Measurements from ENCODE around the gene PPM1F.
"Not testable (repeated sequence)": the region's sequence is repeated elsewhere in the genome, so short reads cannot be mapped to it uniquely, and the experiment has no call there.

Gene PPM1F

DNA sequence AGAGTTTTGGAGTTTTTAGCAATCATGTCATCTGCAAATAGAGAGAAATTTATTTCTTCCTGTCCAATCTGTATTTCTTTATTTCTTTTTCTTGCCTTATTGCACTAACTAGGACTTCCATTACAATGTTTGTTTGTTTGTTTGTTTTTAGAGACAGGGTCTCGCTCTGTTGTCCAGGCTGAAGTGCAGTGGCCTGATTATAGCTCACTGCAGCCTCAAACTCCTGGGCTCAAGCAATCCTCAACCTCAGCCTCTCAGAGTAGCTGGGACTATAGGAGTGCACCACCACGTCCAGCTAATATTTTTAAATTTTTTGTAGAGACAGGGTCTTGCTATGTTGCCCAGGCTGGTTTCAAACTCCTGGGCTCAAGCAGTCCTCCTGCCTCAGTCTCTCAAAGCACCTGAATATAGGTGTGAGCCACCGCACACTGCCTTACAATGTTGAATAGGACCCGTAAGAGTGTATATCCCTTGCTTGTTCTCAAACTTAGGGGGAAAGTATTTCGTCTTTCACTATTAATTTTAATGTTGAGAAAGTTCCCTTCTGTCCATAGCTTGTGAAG, 55.6 kb downstream of the PPM1F start:
- DNase-seq (ENCODE audit: low read depth) = no peak
- H3K4me3 ChIP-seq (ENCODE audit: low read depth, low read length) = no peak overlapping the region
- TF ChIP-seq, protein P1, sequence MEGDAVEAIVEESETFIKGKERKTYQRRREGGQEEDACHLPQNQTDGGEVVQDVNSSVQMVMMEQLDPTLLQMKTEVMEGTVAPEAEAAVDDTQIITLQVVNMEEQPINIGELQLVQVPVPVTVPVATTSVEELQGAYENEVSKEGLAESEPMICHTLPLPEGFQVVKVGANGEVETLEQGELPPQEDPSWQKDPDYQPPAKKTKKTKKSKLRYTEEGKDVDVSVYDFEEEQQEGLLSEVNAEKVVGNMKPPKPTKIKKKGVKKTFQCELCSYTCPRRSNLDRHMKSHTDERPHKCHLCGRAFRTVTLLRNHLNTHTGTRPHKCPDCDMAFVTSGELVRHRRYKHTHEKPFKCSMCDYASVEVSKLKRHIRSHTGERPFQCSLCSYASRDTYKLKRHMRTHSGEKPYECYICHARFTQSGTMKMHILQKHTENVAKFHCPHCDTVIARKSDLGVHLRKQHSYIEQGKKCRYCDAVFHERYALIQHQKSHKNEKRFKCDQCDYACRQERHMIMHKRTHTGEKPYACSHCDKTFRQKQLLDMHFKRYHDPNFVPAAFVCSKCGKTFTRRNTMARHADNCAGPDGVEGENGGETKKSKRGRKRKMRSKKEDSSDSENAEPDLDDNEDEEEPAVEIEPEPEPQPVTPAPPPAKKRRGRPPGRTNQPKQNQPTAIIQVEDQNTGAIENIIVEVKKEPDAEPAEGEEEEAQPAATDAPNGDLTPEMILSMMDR (conservative IDR thresholded peaks at IDR 0.05; ENCODE audit: low read depth, low read length) = no peak

DNA sequence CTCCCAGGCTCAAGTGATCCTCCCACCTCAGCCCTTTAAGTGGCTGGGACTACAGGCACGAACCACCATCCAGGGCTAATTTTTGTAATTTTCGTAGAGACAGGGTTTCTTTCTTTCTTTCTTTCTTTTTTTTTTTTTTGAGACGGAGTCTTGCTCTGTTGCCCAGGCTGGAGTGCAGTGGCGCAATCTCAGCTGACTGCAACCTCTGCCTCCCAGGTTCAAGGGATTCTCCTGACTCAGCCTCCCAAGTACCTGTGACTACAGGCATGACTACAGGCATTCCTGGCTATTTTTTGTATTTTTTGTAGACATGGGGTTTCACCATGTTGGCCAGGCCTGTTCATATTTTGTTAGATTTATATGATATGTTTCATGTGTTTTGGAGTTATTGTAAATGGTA, 56.4 kb downstream of the PPM1F start:
- H3K4me3 ChIP-seq (ENCODE audit: low read depth, low read length); DNase-seq (ENCODE audit: low read depth): not testable (repeated sequence)

DNA sequence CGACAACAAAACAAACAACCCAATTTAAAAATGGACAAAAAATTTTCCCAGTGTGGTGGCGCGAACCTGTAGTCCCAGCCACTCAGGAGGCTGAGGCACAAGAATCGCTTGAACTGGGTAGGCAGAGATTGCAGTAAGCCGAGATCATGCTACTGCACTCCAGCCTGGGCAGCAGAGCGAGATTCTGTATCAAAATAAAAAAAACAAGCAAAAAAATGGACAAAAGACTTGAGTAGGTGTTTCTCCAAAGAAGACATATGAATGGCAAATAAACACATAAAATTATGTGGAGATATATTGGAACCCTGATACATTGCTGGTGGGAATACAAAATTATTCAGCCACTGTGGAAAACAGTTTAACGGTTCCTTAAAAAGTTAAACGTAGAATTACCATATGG, 57.8 kb downstream of the PPM1F start:
- no peak overlapping the region for H3K4me3 ChIP-seq (ENCODE audit: low read depth, low read length)
- DNase-seq (ENCODE audit: low read depth) = no peak
- TF ChIP-seq, protein P1 (conservative IDR thresholded peaks at IDR 0.05; ENCODE audit: low read depth, low read length) = no peak

DNA sequence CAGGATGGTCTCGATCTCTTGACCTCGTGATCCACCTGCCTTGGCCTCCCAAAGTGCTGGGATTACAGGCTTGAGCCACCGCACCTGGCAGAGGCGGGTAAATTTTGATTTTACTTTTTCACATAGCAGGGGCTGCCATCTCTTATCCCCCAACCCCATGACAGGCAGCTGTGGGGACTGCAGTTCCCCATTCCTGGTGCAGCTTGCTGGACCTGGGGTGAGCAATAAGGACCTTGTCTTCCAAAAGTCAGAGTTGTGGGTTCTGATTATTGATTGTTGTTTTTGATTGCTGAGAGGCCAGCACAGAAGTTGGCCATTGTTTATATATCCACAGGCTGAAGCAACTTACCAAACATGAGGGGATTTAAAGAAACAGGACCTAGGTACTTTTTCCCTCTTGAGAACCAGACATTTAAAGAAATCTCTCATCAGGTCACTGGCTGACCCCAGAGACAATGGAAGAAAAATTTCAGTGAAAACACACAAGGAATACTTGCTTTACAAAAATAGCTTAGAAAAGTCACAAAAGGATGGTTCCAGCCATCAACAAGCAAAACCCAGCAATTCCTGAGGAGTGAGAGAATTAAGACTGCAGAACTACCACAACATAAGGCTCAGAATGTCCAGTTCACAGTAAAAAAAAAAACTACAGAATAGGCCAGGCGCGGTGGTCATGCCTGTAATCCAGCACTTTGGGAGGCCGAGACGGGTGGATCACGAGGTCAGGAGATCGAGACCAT, 63.2 kb downstream of the PPM1F start:
- no peak overlapping the region for H3K4me3 ChIP-seq (ENCODE audit: low read depth, low read length)
- DNase-seq (ENCODE audit: low read depth) = no peak
- TF ChIP-seq, protein P1 (conservative IDR thresholded peaks at IDR 0.05; ENCODE audit: low read depth, low read length) = no peak

DNA sequence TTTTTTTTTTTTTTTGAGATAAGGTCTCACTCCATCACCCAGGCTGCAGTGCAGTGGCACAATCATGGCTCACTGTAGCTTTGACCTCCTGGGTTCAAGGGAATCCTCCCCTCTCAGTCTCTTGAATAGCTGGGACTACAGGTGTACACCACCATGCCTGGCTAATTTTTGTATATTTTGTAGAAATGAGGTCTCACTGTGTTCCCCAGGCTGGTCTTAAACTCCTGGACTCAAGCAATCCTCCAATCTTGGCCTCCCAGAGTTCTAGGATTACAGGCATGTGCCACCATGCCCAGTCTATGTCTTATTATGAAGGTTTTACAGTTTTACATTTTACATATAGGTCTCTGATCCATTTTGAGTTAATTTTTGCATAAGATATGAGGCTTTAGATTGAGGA, 64.8 kb downstream of the PPM1F start:
- TF ChIP-seq, protein P1 (conservative IDR thresholded peaks at IDR 0.05; ENCODE audit: low read depth, low read length) = no peak
- DNase-seq (ENCODE audit: low read depth) = no peak
- H3K4me3 ChIP-seq (ENCODE audit: low read depth, low read length) = no peak overlapping the region

DNA sequence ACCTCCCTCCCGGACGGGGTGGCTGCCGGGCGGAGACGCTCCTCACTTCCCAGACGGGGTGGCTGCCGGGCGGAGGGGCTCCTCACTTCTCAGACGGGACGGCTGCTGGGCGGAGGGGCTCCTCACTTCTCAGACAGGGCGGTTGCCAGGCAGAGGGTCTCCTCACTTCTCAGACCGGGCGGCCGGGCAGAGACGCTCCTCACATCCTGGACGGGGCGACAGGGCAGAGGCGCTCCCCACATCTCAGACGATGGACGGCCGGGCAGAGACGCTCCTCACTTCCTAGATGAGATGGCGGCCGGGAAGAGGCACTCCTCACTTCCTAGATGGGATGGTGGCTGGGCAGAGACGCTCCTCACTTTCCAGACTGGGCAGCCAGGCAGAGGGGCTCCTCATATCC, 68.7 kb downstream of the PPM1F start:
- not testable (repeated sequence) for DNase-seq (ENCODE audit: low read depth); H3K4me3 ChIP-seq (ENCODE audit: low read depth, low read length)

DNA sequence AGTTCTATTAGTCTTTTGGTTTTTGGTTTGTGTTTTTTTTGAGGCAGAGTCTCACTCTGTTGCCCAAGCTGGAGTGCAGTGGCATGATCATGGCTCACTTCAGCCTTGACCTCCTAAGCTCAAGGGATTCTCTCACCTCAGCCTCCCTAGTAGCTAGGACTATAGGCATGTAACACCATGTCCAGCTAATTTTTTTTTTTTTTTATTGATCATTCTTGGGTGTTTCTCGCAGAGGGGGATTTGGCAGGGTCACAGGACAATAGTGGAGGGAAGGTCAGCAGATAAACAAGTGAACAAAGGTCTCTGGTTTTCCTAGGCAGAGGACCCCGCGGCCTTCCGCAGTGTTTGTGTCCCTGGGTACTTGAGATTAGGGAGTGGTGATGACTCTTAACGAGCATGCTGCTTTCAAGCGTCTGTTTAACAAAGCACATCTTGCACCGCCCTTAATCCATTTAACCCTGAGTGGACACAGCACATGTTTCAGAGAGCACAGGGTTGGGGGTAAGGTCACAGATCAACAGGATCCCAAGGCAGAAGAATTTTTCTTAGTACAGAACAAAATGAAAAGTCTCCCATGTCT, 69.8 kb downstream of the PPM1F start:
- not testable (repeated sequence) for H3K4me3 ChIP-seq (ENCODE audit: low read depth, low read length); DNase-seq (ENCODE audit: low read depth)

DNA sequence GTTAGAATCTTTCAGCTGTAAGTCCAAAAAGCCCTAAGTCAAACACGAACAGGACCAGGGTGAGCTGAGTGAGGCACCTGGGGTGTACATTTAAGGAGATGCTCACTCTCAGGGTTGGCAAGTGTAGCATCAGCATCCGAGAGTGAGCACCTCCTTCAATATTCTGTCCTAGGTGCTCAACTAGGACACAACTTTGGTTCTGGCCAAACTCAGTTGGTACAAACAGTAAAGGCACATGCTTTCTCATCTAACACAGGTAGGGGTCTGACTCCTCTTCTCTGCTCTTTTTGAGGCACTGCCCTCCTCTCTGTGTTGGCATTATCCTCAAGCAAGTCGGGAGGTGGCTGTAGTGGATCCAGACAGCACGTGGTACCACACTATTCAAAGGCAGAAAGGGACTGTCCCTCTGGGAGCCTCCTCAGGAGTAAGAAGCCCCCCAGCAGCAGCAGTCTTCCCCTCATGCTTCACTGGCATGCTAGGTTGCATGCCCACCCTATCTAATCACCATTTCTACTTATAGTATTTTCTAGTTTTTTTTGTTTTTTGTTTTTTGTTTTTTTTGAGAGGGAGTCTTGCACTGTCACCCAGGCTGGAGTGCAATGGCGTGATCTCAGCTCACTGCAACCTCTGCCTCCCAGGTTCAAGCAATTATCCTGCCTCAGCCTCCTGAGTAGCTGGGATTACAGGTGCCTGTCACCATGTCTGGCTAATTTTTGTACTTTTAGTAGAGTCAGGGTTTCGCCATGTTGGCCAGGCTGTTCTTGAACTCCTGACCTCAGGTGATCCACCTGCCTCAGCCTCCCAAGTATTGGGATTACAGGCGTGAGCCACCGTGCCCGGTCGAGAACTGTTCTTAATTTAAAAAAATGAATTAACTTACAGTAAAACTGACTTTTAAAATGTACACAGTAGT, 70.6 kb downstream of the PPM1F start:
- DNase-seq (ENCODE audit: low read depth) = no peak
- TF ChIP-seq, protein P1 (conservative IDR thresholded peaks at IDR 0.05; ENCODE audit: low read depth, low read length) = no peak
- no peak overlapping the region for H3K4me3 ChIP-seq (ENCODE audit: low read depth, low read length)
